ENCODE results near the gene TBC1D22A. TPM values are rescaled to one million over a fixed set of nuclear protein-coding genes. Genes with fewer than 3 reads are reported as not detected.

TBC1D22A gene
- total and polyA plus RNA-seq, 9 of the 15 experiments (the other 6 are each of a cell fraction or from before 2014, with no cell fraction given), result 0.20 to 11.5 (median 5.2) TPM

DNA sequence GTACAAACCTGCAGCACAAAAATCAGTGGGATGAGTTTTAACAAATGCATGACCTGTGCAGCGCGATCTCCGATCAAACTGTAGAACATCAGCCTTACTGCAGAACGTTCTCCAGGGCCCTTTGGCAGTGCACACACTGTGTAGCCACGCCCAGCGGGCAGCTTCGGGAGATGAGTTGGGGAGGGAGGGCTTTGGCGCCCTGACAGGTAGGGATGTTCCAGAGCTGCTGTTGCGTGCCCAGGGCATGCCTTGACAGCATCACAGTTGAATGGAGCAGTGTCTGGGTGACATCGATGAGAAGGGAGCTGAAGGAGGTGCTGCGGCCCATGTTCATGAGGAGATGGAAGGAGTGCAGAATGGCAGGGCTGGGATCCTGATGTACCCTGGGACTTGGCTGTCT lies 80.2 kb downstream of the TBC1D22A start:
- Histone ChIP-seq H3K27ac (ENCODE audit: extremely low read depth, low read depth, low read length) (no peak overlapping the region), H3K36me3 (ENCODE audit: control insufficient read depth, insufficient read depth, low read length) (no peaks in the 10 kb centered on the region), H3K9me1 (ENCODE audit: control insufficient read depth, insufficient read depth, low read length) (no peaks in the 10 kb centered on the region), H3K4me2 (ENCODE audit: insufficient read depth, low read length) (no peak overlapping the region), H3K4me3 (no peak overlapping the region), H3K9me3 (replicated peaks; ENCODE audit: control insufficient read depth, insufficient read depth, low read depth, low read length) (no peaks in the 10 kb centered on the region), H3K79me2 (ENCODE audit: control insufficient read depth, insufficient read depth, low read length) (no peaks in the 10 kb centered on the region), H2AFZ (ENCODE audit: low read depth, low read length) (no peak overlapping the region), H3K4me1 (replicated peaks in 1 of 2; ENCODE audit: control insufficient read depth in 2 of 2, insufficient read depth in 2 of 2, low read length in 2 of 2) (no peaks in the 10 kb centered on the region), H3K27me3 (ENCODE audit: control insufficient read depth in 2 of 2, insufficient read depth in 2 of 2, low read length in 2 of 2) (no peaks in the 10 kb centered on the region), H4K20me1 (replicated peaks; ENCODE audit: control insufficient read depth, insufficient read depth, low read length) (0 out of 2 replicates have a peak, but pooled peaks cover 4% of the 10 kb centered on the region), H3K9ac (ENCODE audit: insufficient read depth in 1 of 2, low read depth in 2 of 2, low read length in 2 of 2) (no peak overlapping the region)
- 86% methylated on average over 10 of the region's 11 CpGs for WGBS (ENCODE audit: insufficient coverage, low coverage, missing lambda C conversion rate)
- FAIRE-seq (no peak), DNase-seq (ENCODE audit: extremely low read depth in 1 of 4, low spot score in 3 of 4) (no peak), ATAC-seq (no peak)
- ChIA-PET CTCF (ENCODE audit: low intra/inter-chr PET ratio) (no interaction called here), POLR2A (no interaction called here)
- no TSS peak for BruUV-seq (replicated peaks)
- in situ Hi-C loops (cut with MboI), result no loop called here
- intact Hi-C loops (cut with micrococcal nuclease), result no loop called here
- TF ChIP-seq ZNF174 (CRISPR knock-in tag; IDR thresholded peaks at IDR 0.05) (no peak), FOXJ3 (CRISPR knock-in tag; IDR thresholded peaks at IDR 0.05) (no peak), CREBBP (IDR thresholded peaks at IDR 0.05; ENCODE audit: low read depth, low read length) (no peak), TOE1 (IDR thresholded peaks at IDR 0.05; ENCODE audit: borderline replicate concordance) (no peak), TOE1 (CRISPR knock-in tag; IDR thresholded peaks at IDR 0.05; ENCODE audit: borderline replicate concordance, low read depth) (no peak), TAF9B (IDR thresholded peaks at IDR 0.05; ENCODE audit: partially characterized antibody) (no peak), ZNF717 (CRISPR knock-in tag; IDR thresholded peaks at IDR 0.05) (no peak)
- TF ChIP-seq, protein P1, sequence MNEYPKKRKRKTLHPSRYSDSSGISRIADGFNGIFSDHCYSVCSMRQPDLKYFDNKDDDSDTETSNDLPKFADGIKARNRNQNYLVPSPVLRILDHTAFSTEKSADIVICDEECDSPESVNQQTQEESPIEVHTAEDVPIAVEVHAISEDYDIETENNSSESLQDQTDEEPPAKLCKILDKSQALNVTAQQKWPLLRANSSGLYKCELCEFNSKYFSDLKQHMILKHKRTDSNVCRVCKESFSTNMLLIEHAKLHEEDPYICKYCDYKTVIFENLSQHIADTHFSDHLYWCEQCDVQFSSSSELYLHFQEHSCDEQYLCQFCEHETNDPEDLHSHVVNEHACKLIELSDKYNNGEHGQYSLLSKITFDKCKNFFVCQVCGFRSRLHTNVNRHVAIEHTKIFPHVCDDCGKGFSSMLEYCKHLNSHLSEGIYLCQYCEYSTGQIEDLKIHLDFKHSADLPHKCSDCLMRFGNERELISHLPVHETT (CRISPR knock-in tag; conservative IDR thresholded peaks at IDR 0.05 in 1 of 2, IDR thresholded peaks at IDR 0.05 in 1 of 2), result no peak
- TF ChIP-seq, protein P2, sequence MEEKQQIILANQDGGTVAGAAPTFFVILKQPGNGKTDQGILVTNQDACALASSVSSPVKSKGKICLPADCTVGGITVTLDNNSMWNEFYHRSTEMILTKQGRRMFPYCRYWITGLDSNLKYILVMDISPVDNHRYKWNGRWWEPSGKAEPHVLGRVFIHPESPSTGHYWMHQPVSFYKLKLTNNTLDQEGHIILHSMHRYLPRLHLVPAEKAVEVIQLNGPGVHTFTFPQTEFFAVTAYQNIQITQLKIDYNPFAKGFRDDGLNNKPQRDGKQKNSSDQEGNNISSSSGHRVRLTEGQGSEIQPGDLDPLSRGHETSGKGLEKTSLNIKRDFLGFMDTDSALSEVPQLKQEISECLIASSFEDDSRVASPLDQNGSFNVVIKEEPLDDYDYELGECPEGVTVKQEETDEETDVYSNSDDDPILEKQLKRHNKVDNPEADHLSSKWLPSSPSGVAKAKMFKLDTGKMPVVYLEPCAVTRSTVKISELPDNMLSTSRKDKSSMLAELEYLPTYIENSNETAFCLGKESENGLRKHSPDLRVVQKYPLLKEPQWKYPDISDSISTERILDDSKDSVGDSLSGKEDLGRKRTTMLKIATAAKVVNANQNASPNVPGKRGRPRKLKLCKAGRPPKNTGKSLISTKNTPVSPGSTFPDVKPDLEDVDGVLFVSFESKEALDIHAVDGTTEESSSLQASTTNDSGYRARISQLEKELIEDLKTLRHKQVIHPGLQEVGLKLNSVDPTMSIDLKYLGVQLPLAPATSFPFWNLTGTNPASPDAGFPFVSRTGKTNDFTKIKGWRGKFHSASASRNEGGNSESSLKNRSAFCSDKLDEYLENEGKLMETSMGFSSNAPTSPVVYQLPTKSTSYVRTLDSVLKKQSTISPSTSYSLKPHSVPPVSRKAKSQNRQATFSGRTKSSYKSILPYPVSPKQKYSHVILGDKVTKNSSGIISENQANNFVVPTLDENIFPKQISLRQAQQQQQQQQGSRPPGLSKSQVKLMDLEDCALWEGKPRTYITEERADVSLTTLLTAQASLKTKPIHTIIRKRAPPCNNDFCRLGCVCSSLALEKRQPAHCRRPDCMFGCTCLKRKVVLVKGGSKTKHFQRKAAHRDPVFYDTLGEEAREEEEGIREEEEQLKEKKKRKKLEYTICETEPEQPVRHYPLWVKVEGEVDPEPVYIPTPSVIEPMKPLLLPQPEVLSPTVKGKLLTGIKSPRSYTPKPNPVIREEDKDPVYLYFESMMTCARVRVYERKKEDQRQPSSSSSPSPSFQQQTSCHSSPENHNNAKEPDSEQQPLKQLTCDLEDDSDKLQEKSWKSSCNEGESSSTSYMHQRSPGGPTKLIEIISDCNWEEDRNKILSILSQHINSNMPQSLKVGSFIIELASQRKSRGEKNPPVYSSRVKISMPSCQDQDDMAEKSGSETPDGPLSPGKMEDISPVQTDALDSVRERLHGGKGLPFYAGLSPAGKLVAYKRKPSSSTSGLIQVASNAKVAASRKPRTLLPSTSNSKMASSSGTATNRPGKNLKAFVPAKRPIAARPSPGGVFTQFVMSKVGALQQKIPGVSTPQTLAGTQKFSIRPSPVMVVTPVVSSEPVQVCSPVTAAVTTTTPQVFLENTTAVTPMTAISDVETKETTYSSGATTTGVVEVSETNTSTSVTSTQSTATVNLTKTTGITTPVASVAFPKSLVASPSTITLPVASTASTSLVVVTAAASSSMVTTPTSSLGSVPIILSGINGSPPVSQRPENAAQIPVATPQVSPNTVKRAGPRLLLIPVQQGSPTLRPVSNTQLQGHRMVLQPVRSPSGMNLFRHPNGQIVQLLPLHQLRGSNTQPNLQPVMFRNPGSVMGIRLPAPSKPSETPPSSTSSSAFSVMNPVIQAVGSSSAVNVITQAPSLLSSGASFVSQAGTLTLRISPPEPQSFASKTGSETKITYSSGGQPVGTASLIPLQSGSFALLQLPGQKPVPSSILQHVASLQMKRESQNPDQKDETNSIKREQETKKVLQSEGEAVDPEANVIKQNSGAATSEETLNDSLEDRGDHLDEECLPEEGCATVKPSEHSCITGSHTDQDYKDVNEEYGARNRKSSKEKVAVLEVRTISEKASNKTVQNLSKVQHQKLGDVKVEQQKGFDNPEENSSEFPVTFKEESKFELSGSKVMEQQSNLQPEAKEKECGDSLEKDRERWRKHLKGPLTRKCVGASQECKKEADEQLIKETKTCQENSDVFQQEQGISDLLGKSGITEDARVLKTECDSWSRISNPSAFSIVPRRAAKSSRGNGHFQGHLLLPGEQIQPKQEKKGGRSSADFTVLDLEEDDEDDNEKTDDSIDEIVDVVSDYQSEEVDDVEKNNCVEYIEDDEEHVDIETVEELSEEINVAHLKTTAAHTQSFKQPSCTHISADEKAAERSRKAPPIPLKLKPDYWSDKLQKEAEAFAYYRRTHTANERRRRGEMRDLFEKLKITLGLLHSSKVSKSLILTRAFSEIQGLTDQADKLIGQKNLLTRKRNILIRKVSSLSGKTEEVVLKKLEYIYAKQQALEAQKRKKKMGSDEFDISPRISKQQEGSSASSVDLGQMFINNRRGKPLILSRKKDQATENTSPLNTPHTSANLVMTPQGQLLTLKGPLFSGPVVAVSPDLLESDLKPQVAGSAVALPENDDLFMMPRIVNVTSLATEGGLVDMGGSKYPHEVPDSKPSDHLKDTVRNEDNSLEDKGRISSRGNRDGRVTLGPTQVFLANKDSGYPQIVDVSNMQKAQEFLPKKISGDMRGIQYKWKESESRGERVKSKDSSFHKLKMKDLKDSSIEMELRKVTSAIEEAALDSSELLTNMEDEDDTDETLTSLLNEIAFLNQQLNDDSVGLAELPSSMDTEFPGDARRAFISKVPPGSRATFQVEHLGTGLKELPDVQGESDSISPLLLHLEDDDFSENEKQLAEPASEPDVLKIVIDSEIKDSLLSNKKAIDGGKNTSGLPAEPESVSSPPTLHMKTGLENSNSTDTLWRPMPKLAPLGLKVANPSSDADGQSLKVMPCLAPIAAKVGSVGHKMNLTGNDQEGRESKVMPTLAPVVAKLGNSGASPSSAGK (IDR thresholded peaks at IDR 0.05), result no peak
- TF ChIP-seq, protein P3, sequence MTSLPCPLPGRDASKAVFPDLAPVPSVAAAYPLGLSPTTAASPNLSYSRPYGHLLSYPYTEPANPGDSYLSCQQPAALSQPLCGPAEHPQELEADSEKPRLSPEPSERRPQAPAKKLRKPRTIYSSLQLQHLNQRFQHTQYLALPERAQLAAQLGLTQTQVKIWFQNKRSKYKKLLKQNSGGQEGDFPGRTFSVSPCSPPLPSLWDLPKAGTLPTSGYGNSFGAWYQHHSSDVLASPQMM (CRISPR knock-in tag; IDR thresholded peaks at IDR 0.05), result no peak

Data from K562 (cell line).